ENCODE results near the gene CNTNAP2.

Gene CNTNAP2

GRCh38 chr7:146698995-146699610 lies 582.5 kb downstream of the CNTNAP2 start:
- Histone ChIP-seq H3K27me3 (replicated peaks in 2 of 5; ENCODE audit: control insufficient read depth in 4 of 5, insufficient read depth in 5 of 5, low read length in 4 of 5) (no peaks in the 10 kb centered on the region), H3K36me3 (ENCODE audit: control insufficient read depth in 4 of 4, insufficient read depth in 4 of 4, low read length in 3 of 4) (no peaks in the 10 kb centered on the region), H3K27ac (ENCODE audit: insufficient read depth in 1 of 2, low read depth in 1 of 2, low read length in 2 of 2, poor library complexity in 1 of 2, severe bottlenecking in 2 of 2) (no peak overlapping the region), H3K9me3 (ENCODE audit: control extremely low read depth in 1 of 5, control insufficient read depth in 4 of 5, insufficient read depth in 2 of 5, low read depth in 1 of 5, low read length in 4 of 5) (peaks cover 0 to 2% (median 0%) of the 10 kb centered on the region in 5 experiments), H3K4me3 (ENCODE audit: control insufficient read depth in 1 of 7, extremely low read depth in 1 of 7, insufficient read depth in 4 of 7, low read depth in 2 of 7, low read length in 6 of 7) (no peak overlapping the region), H3K4me1 (ENCODE audit: control extremely low read depth in 1 of 4, control insufficient read depth in 4 of 4, insufficient read depth in 4 of 4, low read length in 3 of 4) (no peaks in the 10 kb centered on the region)
- DNase-seq, result no peak
- WGBS (ENCODE audit: insufficient coverage), result no CpG with 5 or more reads among the region's 1 CpG
- POLR2A ChIA-PET, result no interaction called here
- CTCF ChIA-PET, result no interaction called here

GRCh38 chr7:146700015-146700560 lies 583.5 kb downstream of the CNTNAP2 start:
- Histone ChIP-seq H3K4me1 (ENCODE audit: control extremely low read depth in 1 of 4, control insufficient read depth in 4 of 4, insufficient read depth in 4 of 4, low read length in 3 of 4) (no peaks in the 10 kb centered on the region), H3K36me3 (ENCODE audit: control insufficient read depth in 4 of 4, insufficient read depth in 4 of 4, low read length in 3 of 4) (no peaks in the 10 kb centered on the region), H3K9me3 (ENCODE audit: control extremely low read depth in 1 of 5, control insufficient read depth in 4 of 5, insufficient read depth in 2 of 5, low read depth in 1 of 5, low read length in 4 of 5) (peaks cover 0 to 2% (median 0%) of the 10 kb centered on the region in 5 experiments), H3K27ac (ENCODE audit: insufficient read depth in 1 of 2, low read depth in 1 of 2, low read length in 2 of 2, poor library complexity in 1 of 2, severe bottlenecking in 2 of 2) (no peak overlapping the region), H3K27me3 (replicated peaks in 2 of 5; ENCODE audit: control insufficient read depth in 4 of 5, insufficient read depth in 5 of 5, low read length in 4 of 5) (no peaks in the 10 kb centered on the region), H3K4me3 (ENCODE audit: control insufficient read depth in 1 of 7, extremely low read depth in 1 of 7, insufficient read depth in 4 of 7, low read depth in 2 of 7, low read length in 6 of 7) (no peak overlapping the region)
- ChIA-PET POLR2A (no interaction called here), CTCF (no interaction called here)
- no peak for DNase-seq
- WGBS (ENCODE audit: insufficient coverage), result 100% methylated on average over 1 of the region's 1 CpG

GRCh38 chr7:146701166-146701565 lies 584.6 kb downstream of the CNTNAP2 start:
- no peak for DNase-seq
- POLR2A ChIA-PET, result no interaction called here
- 100% methylated on average over 3 of the region's 3 CpGs for WGBS (ENCODE audit: insufficient coverage)
- H3K9me3 ChIP-seq (ENCODE audit: control extremely low read depth in 1 of 5, control insufficient read depth in 4 of 5, insufficient read depth in 2 of 5, low read depth in 1 of 5, low read length in 4 of 5), result peaks cover 0 to 2% (median 0%) of the 10 kb centered on the region in 5 experiments
- H3K27ac ChIP-seq (ENCODE audit: insufficient read depth in 1 of 2, low read depth in 1 of 2, low read length in 2 of 2, poor library complexity in 1 of 2, severe bottlenecking in 2 of 2), result no peak overlapping the region
- CTCF ChIA-PET, result no interaction called here
- no peaks in the 10 kb centered on the region for H3K36me3 ChIP-seq (ENCODE audit: control insufficient read depth in 4 of 4, insufficient read depth in 4 of 4, low read length in 3 of 4)
- H3K4me1 ChIP-seq (ENCODE audit: control extremely low read depth in 1 of 4, control insufficient read depth in 4 of 4, insufficient read depth in 4 of 4, low read length in 3 of 4), result no peaks in the 10 kb centered on the region
- no peak overlapping the region for H3K4me3 ChIP-seq (ENCODE audit: control insufficient read depth in 1 of 7, extremely low read depth in 1 of 7, insufficient read depth in 4 of 7, low read depth in 2 of 7, low read length in 6 of 7)
- no peaks in the 10 kb centered on the region for H3K27me3 ChIP-seq (replicated peaks in 2 of 5; ENCODE audit: control insufficient read depth in 4 of 5, insufficient read depth in 5 of 5, low read length in 4 of 5)

- no peak overlapping the region for H3K4me3 ChIP-seq (ENCODE audit: control insufficient read depth in 1 of 7, extremely low read depth in 1 of 7, insufficient read depth in 4 of 7, low read depth in 2 of 7, low read length in 6 of 7)
- H3K27me3 ChIP-seq (replicated peaks in 2 of 5; ENCODE audit: control insufficient read depth in 4 of 5, insufficient read depth in 5 of 5, low read length in 4 of 5), result no peaks in the 10 kb centered on the region
- no peaks in the 10 kb centered on the region for H3K36me3 ChIP-seq (ENCODE audit: control insufficient read depth in 4 of 4, insufficient read depth in 4 of 4, low read length in 3 of 4)
- peaks cover 0 to 2% (median 0%) of the 10 kb centered on the region in 5 experiments for H3K9me3 ChIP-seq (ENCODE audit: control extremely low read depth in 1 of 5, control insufficient read depth in 4 of 5, insufficient read depth in 2 of 5, low read depth in 1 of 5, low read length in 4 of 5)
- no peaks in the 10 kb centered on the region for H3K4me1 ChIP-seq (ENCODE audit: control extremely low read depth in 1 of 4, control insufficient read depth in 4 of 4, insufficient read depth in 4 of 4, low read length in 3 of 4)
- ChIA-PET POLR2A (no interaction called here), CTCF (no interaction called here)
- WGBS (ENCODE audit: insufficient coverage), result no CpG with 5 or more reads among the region's 1 CpG
- no peak overlapping the region for H3K27ac ChIP-seq (ENCODE audit: insufficient read depth in 1 of 2, low read depth in 1 of 2, low read length in 2 of 2, poor library complexity in 1 of 2, severe bottlenecking in 2 of 2)
- no peak for DNase-seq
Measured at GRCh38 chr7:146702898-146703297, 586.3 kb downstream of the CNTNAP2 start.

- H3K4me1 ChIP-seq (ENCODE audit: control extremely low read depth in 1 of 4, control insufficient read depth in 4 of 4, insufficient read depth in 4 of 4, low read length in 3 of 4), result peaks cover 9 to 14% (median 11%) of the 10 kb centered on the region in 4 experiments
- peak overlapping the region in 2 of 7 experiments; percentile 8 to 20 for H3K4me3 ChIP-seq (ENCODE audit: control insufficient read depth in 1 of 7, extremely low read depth in 1 of 7, insufficient read depth in 4 of 7, low read depth in 2 of 7, low read length in 6 of 7)
- no peak overlapping the region for H3K27ac ChIP-seq (ENCODE audit: insufficient read depth in 1 of 2, low read depth in 1 of 2, low read length in 2 of 2, poor library complexity in 1 of 2, severe bottlenecking in 2 of 2)
- peak; percentile 5 to 76 (median 59) for DNase-seq
- H3K9me3 ChIP-seq (ENCODE audit: control extremely low read depth in 1 of 5, control insufficient read depth in 4 of 5, insufficient read depth in 2 of 5, low read depth in 1 of 5, low read length in 4 of 5), result no peaks in the 10 kb centered on the region
- POLR2A ChIA-PET, result no interaction called here
- H3K36me3 ChIP-seq (ENCODE audit: control insufficient read depth in 4 of 4, insufficient read depth in 4 of 4, low read length in 3 of 4), result no peaks in the 10 kb centered on the region
- 49% methylated on average over 4 of the region's 4 CpGs for WGBS (ENCODE audit: insufficient coverage)
- CTCF ChIA-PET, result interaction anchor here (1.2 kb wide), 2 partner anchors 20 to 63 kb away, joined by 3 to 4 read pairs; no protein-coding TSS in a partner anchor
- no peaks in the 10 kb centered on the region for H3K27me3 ChIP-seq (replicated peaks in 2 of 5; ENCODE audit: control insufficient read depth in 4 of 5, insufficient read depth in 5 of 5, low read length in 4 of 5)
Measured at GRCh38 chr7:146709451-146710027, 592.9 kb downstream of the CNTNAP2 start.

GRCh38 chr7:146713205-146713604 lies 596.6 kb downstream of the CNTNAP2 start:
- WGBS (ENCODE audit: insufficient coverage), result no CpG with 5 or more reads among the region's 1 CpG
- H3K36me3 ChIP-seq (ENCODE audit: control insufficient read depth in 4 of 4, insufficient read depth in 4 of 4, low read length in 3 of 4), result no peaks in the 10 kb centered on the region

GRCh38 chr7:146713934-146714333 lies 597.3 kb downstream of the CNTNAP2 start:
- Histone ChIP-seq H3K36me3 (ENCODE audit: control insufficient read depth in 4 of 4, insufficient read depth in 4 of 4, low read length in 3 of 4) (no peaks in the 10 kb centered on the region), H3K4me3 (ENCODE audit: control insufficient read depth in 1 of 7, extremely low read depth in 1 of 7, insufficient read depth in 4 of 7, low read depth in 2 of 7, low read length in 6 of 7) (no peak overlapping the region), H3K4me1 (ENCODE audit: control extremely low read depth in 1 of 4, control insufficient read depth in 4 of 4, insufficient read depth in 4 of 4, low read length in 3 of 4) (peaks cover 9 to 14% (median 11%) of the 10 kb centered on the region in 4 experiments), H3K9me3 (ENCODE audit: control extremely low read depth in 1 of 5, control insufficient read depth in 4 of 5, insufficient read depth in 2 of 5, low read depth in 1 of 5, low read length in 4 of 5) (no peaks in the 10 kb centered on the region), H3K27me3 (replicated peaks in 2 of 5; ENCODE audit: control insufficient read depth in 4 of 5, insufficient read depth in 5 of 5, low read length in 4 of 5) (no peaks in the 10 kb centered on the region), H3K27ac (ENCODE audit: insufficient read depth in 1 of 2, low read depth in 1 of 2, low read length in 2 of 2, poor library complexity in 1 of 2, severe bottlenecking in 2 of 2) (no peak overlapping the region)
- 100% methylated on average over 3 of the region's 3 CpGs for WGBS (ENCODE audit: insufficient coverage)
- ChIA-PET POLR2A (no interaction called here), CTCF (interaction anchor here (1.3 kb wide), 1 partner anchor 19 kb away, joined by 3 read pairs; no protein-coding TSS in a partner anchor)
- DNase-seq, result no peak

More at GRCh38 chr7:146713205-146713604, 596.6 kb downstream of the CNTNAP2 start:
- Histone ChIP-seq H3K4me3 (ENCODE audit: control insufficient read depth in 1 of 7, extremely low read depth in 1 of 7, insufficient read depth in 4 of 7, low read depth in 2 of 7, low read length in 6 of 7) (no peak overlapping the region), H3K27me3 (replicated peaks in 2 of 5; ENCODE audit: control insufficient read depth in 4 of 5, insufficient read depth in 5 of 5, low read length in 4 of 5) (no peaks in the 10 kb centered on the region), H3K9me3 (ENCODE audit: control extremely low read depth in 1 of 5, control insufficient read depth in 4 of 5, insufficient read depth in 2 of 5, low read depth in 1 of 5, low read length in 4 of 5) (no peaks in the 10 kb centered on the region), H3K4me1 (ENCODE audit: control extremely low read depth in 1 of 4, control insufficient read depth in 4 of 4, insufficient read depth in 4 of 4, low read length in 3 of 4) (peaks cover 9 to 14% (median 11%) of the 10 kb centered on the region in 4 experiments), H3K27ac (ENCODE audit: insufficient read depth in 1 of 2, low read depth in 1 of 2, low read length in 2 of 2, poor library complexity in 1 of 2, severe bottlenecking in 2 of 2) (no peak overlapping the region)
- CTCF ChIA-PET, result interaction anchor here (1.3 kb wide), 1 partner anchor 20 kb away, joined by 3 read pairs; no protein-coding TSS in a partner anchor
- POLR2A ChIA-PET, result no interaction called here
- DNase-seq, result no peak

Measured in common myeloid progenitor, CD34-positive (primary cell).